Naive B cell (primary cell): ENCODE measurements around the gene TNNI3K. TPM values are rescaled to one million over a fixed set of nuclear protein-coding genes. Genes with fewer than 3 reads are reported as not detected.

Experiments used
- ATAC-seq, 2 donors: fragments of 150-1000 bp; cut with Tn5 transposase; 2 replicates each; pipeline ENCODE4 v1.10.0; 2021; ENCODE audit warnings: low read depth in 2 of 2, mild to moderate bottlenecking in 2 of 2, moderate library complexity in 2 of 2
- DNase-seq: peaks from one replicate; pipeline ENCODE4 v3.0.0; 2022
- H3K27ac Mint-ChIP-seq, 6 donors: one replicate each; pipeline ENCODE4 v1.8.0; 2020 to 2022; ENCODE audit warnings: mild to moderate bottlenecking in 6 of 6, mixed read lengths in 6 of 6, moderate library complexity in 5 of 6, inconsistent platforms in 2 of 6
- H3K27me3 Mint-ChIP-seq, 3 donors: one replicate each; pipeline ENCODE4 v1.8.0; 2021 to 2022; ENCODE audit warnings: mixed read lengths in 3 of 3, mild to moderate bottlenecking in 1 of 3
- H3K36me3 Mint-ChIP-seq, 2 donors: one replicate each; pipeline ENCODE4 v1.8.0; 2020 to 2022; ENCODE audit warnings: mixed read lengths in 2 of 2, inconsistent platforms in 1 of 2, mild to moderate bottlenecking in 1 of 2
- H3K4me1 Mint-ChIP-seq, 3 donors: one replicate each; pipeline ENCODE4 v1.8.0; 2020 to 2022; ENCODE audit warnings: mixed read lengths in 3 of 3, inconsistent platforms in 1 of 3, mild to moderate bottlenecking in 1 of 3, moderate library complexity in 1 of 3
- H3K4me3 Mint-ChIP-seq, 8 donors: one replicate each; pipeline ENCODE4 v1.8.0; 2020 to 2022; ENCODE audit warnings: mild to moderate bottlenecking in 8 of 8, mixed read lengths in 8 of 8, moderate library complexity in 8 of 8, inconsistent platforms in 2 of 8
- H3K9me3 Mint-ChIP-seq, 7 donors: one replicate each; pipeline ENCODE4 v1.8.0; 2020 to 2022; ENCODE audit warnings: mixed read lengths in 7 of 7, mild to moderate bottlenecking in 5 of 7, inconsistent platforms in 2 of 7, moderate library complexity in 1 of 7
- polyA plus RNA-seq, 6 donors: library from polyadenylated mRNA; unstranded; fragments of 300-500 nt; fragmentation: Illumina TruSeq; gene quantifications; one replicate each; pipeline ENCODE4 v1.2.3, GENCODE V29; 2021; ENCODE audit warnings: low read depth in 6 of 6

TNNI3K gene
- polyA plus RNA-seq, 6 donors from 2014 or later, result 0.48 TPM; not detected in 5

DNA sequence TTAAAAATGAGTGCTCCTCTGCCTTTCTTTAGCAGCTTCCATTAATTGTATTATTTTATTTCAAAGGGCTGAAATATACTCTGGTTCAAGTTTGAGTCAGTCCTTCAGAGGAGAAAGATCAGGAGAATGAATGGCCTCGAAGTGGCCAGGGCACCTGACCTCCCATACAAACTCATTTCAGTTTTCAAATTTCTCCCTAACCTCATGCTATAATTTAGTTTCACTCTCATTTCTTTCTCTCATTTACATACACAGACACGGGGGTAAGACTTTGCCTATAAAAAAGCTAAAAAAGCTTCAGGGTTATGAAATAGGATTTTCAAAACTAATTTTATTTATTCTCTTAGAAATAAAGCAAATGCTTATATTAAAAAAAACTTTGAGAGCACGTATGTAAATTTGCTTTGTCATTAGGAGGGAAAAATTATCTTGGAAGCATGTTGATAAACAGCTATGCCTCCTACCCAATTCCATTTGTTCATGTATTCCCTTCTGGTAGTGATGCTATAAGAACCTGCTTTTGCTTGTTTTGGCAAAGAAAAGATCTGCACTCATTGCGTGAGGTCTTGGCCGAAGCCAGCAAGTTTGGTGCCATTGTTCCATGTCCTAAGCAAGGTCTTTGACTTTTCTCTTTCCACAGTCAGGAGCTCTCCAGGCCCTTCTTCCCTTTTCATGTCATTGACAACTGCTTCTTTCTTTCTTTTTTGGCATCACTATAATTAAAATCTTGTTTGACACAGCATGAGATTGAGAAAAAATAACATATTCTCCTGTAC lies 357.6 kb downstream of the TNNI3K start:
- no peak overlapping the region for H3K4me3 Mint-ChIP-seq
- ATAC-seq (no peak), DNase-seq (no peak)
- no peaks in the 10 kb centered on the region for H3K36me3 Mint-ChIP-seq
- H3K27me3 Mint-ChIP-seq, result peaks cover 0 to 6% (median 5%) of the 10 kb centered on the region in 3 donors
- no peaks in the 10 kb centered on the region for H3K4me1 Mint-ChIP-seq
- H3K27ac Mint-ChIP-seq, result no peak overlapping the region
- peaks cover 0 to 2% (median 0%) of the 10 kb centered on the region in 7 donors for H3K9me3 Mint-ChIP-seq

Other genes starting within 250 kb of the TNNI3K start
- 1 to 10 TPM; 2.2 to 9.9 (median 2.9) TPM for gene LRRIQ3, start 37.2 kb upstream of the TNNI3K start, polyA plus RNA-seq
- gene FPGT, start 37.1 kb upstream of the TNNI3K start, polyA plus RNA-seq, result 1 to 10 TPM; 4.0 to 8.9 (median 6.2) TPM